GM18511 (cell line): Measurements from ENCODE around the gene RHBDL3.
"Not testable (repeated sequence)": the region's sequence is repeated elsewhere in the genome, so short reads cannot be mapped to it uniquely, and the experiment has no call there.

Experiments used
- ATAC-seq: cut with Tn5 transposase; IDR thresholded peaks from one replicate; pipeline ENCODE4 v1.9.1; 2021; ENCODE audit warnings: mild to moderate bottlenecking, moderate library complexity; ENCODE audit not compliant: unreplicated experiment

RHBDL3 gene

GRCh38 chr17:32265192-32265923 lies at the start of gene RHBDL3:
Gene RHBDL3, plus strand, starts transcription at chr17:32265832. Its CDS starts 358 bp downstream, at chr17:32266190.
- ATAC-seq: no peak

- no peak for ATAC-seq
Measured at GRCh38 chr17:32222621-32223020, 43.0 kb upstream of the RHBDL3 start.

- ATAC-seq: no peak
Measured at GRCh38 chr17:32223703-32224102, 41.9 kb upstream of the RHBDL3 start.

GRCh38 chr17:32226886-32227285 lies 38.7 kb upstream of the RHBDL3 start:
- ATAC-seq: no peak

GRCh38 chr17:32227910-32228309 lies 37.7 kb upstream of the RHBDL3 start:
- ATAC-seq: no peak

GRCh38 chr17:32235588-32235987 lies 30.0 kb upstream of the RHBDL3 start:
- no peak for ATAC-seq

GRCh38 chr17:32239456-32239855 lies 26.2 kb upstream of the RHBDL3 start:
- ATAC-seq: no peak

- ATAC-seq: no peak
Measured at GRCh38 chr17:32240750-32241149, 24.9 kb upstream of the RHBDL3 start.

- ATAC-seq: no peak
Measured at GRCh38 chr17:32241640-32242039, 24.0 kb upstream of the RHBDL3 start.

GRCh38 chr17:32249475-32249874 lies 16.2 kb upstream of the RHBDL3 start:
- ATAC-seq: no peak

GRCh38 chr17:32253117-32253611 lies 12.5 kb upstream of the RHBDL3 start:
- no peak for ATAC-seq

- no peak for ATAC-seq
Measured at GRCh38 chr17:32256012-32256700, 9.5 kb upstream of the RHBDL3 start.

- ATAC-seq: no peak
Measured at GRCh38 chr17:32256701-32257019, 9.0 kb upstream of the RHBDL3 start.

GRCh38 chr17:32258383-32259140 lies 7.1 kb upstream of the RHBDL3 start:
- ATAC-seq: no peak

GRCh38 chr17:32259586-32259985 lies 6.0 kb upstream of the RHBDL3 start:
- no peak for ATAC-seq

- no peak for ATAC-seq
Measured at GRCh38 chr17:32261417-32261736, 4.3 kb upstream of the RHBDL3 start.

GRCh38 chr17:32261936-32262510 lies 3.6 kb upstream of the RHBDL3 start:
- ATAC-seq: no peak

GRCh38 chr17:32263515-32263914 lies 2.1 kb upstream of the RHBDL3 start:
- ATAC-seq: not testable (repeated sequence)

GRCh38 chr17:32264140-32264799 lies 1.4 kb upstream of the RHBDL3 start:
- ATAC-seq: no peak

GRCh38 chr17:32264823-32265191 lies 825 bp upstream of the RHBDL3 start:
- no peak for ATAC-seq

GRCh38 chr17:32266051-32266388 lies 388 bp downstream of the RHBDL3 start:
- ATAC-seq: no peak
